CD4-positive, alpha-beta T cell treated with Interleukin-1 beta for 1 hour (primary cell): ENCODE measurements around the gene TMOD4.
A peak's percentile ranks its signal among the peaks of the same experiment; 100 is the strongest.

Experiments
- DNase-seq, 2 donors: peaks; one replicate each; pipeline ENCODE4 v3.0.0-alpha.2; 2020 to 2022

TMOD4 gene

GRCh38 chr1:151175041-151175741 lies 590 bp downstream of the TMOD4 start:
- no peak for DNase-seq

- DNase-seq: no peak
Measured at GRCh38 chr1:151171190-151171589, 4.6 kb downstream of the TMOD4 start.

GRCh38 chr1:151167116-151167515 lies 8.7 kb downstream of the TMOD4 start:
- DNase-seq: no peak

- DNase-seq: no peak
Measured at GRCh38 chr1:151166505-151166956, 9.2 kb downstream of the TMOD4 start.

GRCh38 chr1:151165738-151166504 lies 9.9 kb downstream of the TMOD4 start, which contains the start of the genes LYSMD1 and SCNM1:
Gene LYSMD1, minus strand, starts transcription at chr1:151165902. Its CDS starts 644 bp downstream, at chr1:151165258.
Gene SCNM1, plus strand, starts transcription at chr1:151166144. Its CDS starts 9 bp downstream, at chr1:151166153.
- DNase-seq: peak; percentile 97 to 98

GRCh38 chr1:151165281-151165737 lies 10.5 kb downstream of the TMOD4 start:
- DNase-seq: no peak

GRCh38 chr1:151164732-151165280 lies 11.0 kb downstream of the TMOD4 start:
- DNase-seq: no peak

- DNase-seq: no peak
Measured at GRCh38 chr1:151159373-151159772, 16.4 kb downstream of the TMOD4 start.

GRCh38 chr1:151158751-151159251 lies 17.0 kb downstream of the TMOD4 start:
- DNase-seq: no peak

GRCh38 chr1:151158326-151158725 lies 17.5 kb downstream of the TMOD4 start:
- no peak for DNase-seq

GRCh38 chr1:151157067-151157531 lies 18.7 kb downstream of the TMOD4 start:
- DNase-seq: peak; percentile 57 to 61

GRCh38 chr1:151156515-151156819 lies 19.3 kb downstream of the TMOD4 start, which contains the start of gene TNFAIP8L2:
Gene TNFAIP8L2, plus strand, starts transcription at chr1:151156649. Its CDS starts 2,049 bp downstream, at chr1:151158698.
- DNase-seq: peak; percentile 67 to 68

- no peak for DNase-seq
Measured at GRCh38 chr1:151147665-151148064, 28.1 kb downstream of the TMOD4 start.

GRCh38 chr1:151147132-151147503 lies 28.7 kb downstream of the TMOD4 start:
- no peak for DNase-seq

GRCh38 chr1:151146412-151147131 lies 29.2 kb downstream of the TMOD4 start, which contains the start of gene SEMA6C:
Gene SEMA6C, minus strand, starts transcription at chr1:151146631. Its CDS starts 4,010 bp downstream, at chr1:151142621.
- peak; percentile 86 to 87 for DNase-seq

- DNase-seq: no peak
Measured at GRCh38 chr1:151146072-151146411, 29.7 kb downstream of the TMOD4 start.

GRCh38 chr1:151145304-151146071 lies 30.3 kb downstream of the TMOD4 start:
- DNase-seq: no peak

GRCh38 chr1:151144474-151145303 lies 31.1 kb downstream of the TMOD4 start:
- DNase-seq: no peak

GRCh38 chr1:151143986-151144385 lies 31.8 kb downstream of the TMOD4 start:
- no peak for DNase-seq

- DNase-seq: no peak
Measured at GRCh38 chr1:151143057-151143435, 32.7 kb downstream of the TMOD4 start.
